Measurements from ENCODE around the gene DIABLO.
"Not testable (repeated sequence)": the region's sequence is repeated elsewhere in the genome, so short reads cannot be mapped to it uniquely, and the experiment has no call there.

Gene DIABLO

DNA sequence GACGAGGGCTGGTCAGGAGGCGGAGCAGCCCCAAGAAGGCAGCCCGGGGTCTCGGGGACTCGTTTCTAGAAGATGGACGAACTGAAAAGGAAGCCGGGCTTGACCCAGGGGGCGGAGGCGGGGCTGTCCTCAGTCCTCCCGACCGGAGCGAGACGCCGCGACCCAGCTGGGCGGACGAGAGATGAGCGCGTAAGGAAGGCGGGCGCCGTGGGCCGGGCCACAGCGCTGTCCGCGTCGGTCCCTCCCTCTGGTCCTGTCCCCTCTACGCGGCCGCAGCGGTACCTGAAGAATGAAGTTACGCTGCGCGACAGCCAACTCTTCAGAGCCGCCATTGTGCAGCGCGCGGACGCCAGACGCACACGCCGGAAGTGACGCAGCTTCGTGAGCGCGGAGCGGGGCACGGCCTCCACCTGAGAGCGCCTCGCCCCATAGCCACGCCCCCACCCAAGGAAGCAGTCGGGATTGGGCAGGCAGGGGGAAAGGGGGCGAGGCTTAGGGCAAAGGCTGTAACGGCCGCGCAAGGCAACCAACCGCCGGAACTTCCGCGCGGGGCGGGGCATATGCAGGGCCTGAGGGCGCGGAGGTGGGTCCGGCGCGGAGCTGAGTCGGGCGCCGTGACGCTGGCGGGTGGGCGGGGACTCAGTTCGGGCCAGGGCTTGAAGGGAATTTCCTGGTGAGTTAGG is at the start of gene DIABLO:
Gene DIABLO, minus strand, starts transcription at position 370 of the 683 bp plus-strand sequence. Its CDS starts 38 bp downstream, at position 332.
- DNase-seq: peak; percentile 99

DNA sequence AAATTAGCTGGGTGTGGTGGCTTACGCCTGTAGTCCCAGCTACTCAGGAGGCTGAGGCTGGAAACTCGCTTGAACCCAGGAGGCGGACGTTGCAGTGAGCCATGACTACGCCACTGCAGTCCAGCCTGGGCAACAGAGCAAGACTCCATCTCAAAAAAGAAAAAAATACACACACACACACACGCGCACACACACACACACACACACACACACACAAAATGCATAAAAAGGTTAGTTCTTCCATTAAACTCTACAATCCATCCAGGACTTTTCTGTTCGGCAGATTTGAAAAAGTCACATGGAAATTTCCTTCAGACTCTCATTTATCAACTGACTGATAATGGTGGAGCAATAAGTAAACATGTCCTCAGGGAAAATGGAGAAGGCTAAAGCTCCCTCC is 49.6 kb upstream of the DIABLO start:
- DNase-seq: no peak

DNA sequence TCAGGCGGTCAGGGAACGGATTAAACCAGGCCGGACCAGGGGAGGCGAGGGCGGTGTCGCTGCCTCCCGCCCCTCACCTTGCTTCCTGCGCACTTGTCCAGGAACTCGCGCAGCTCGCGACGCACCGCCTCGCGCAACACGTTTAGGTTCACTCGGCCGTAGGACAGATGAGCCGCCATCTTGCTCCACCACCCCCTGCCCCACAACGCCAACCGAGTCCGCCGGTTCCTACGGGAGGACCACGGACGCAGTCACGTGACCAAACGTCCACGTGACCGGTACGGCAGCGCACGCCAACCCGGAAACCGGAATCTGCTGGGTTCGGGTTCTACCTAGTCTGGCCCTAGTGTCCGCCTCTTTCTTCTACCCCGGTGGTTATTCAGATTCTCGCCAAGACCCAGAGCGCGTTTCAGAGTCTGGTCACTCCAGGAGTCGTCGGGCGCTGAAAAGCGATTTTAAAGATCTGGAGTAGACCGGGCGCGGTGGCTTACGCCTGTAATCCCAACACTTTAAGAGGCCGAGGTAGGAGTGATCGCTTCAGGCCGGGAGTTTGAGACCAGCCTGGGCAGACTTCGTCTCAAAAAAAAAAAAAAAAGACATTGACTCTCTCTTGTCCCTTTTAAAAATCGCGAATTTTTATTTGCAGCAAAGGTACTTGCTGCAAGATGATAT is 40.5 kb upstream of the DIABLO start, which contains the start of gene VPS33A:
Gene VPS33A, minus strand, starts transcription at position 265 of the 672 bp plus-strand sequence. Its CDS starts 86 bp downstream, at position 179.
- DNase-seq: peak; percentile 93

DNA sequence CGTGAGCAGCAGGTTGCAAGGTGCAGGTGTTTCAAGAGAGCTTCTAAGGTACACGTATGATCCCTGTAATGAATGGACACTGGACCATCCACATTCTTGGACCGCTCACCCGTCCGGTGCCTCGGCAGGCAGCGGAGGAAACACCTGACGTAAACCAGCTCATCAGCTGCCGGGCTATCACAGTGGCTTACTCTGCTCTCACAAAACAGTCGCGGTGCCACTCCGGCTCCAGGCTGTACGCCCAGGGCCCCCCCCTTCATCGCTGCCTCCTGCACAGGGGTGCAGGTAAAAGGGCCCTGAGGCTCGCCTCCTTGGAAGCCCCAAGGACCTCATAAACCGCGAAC is 40.0 kb upstream of the DIABLO start:
- no peak for DNase-seq

DNA sequence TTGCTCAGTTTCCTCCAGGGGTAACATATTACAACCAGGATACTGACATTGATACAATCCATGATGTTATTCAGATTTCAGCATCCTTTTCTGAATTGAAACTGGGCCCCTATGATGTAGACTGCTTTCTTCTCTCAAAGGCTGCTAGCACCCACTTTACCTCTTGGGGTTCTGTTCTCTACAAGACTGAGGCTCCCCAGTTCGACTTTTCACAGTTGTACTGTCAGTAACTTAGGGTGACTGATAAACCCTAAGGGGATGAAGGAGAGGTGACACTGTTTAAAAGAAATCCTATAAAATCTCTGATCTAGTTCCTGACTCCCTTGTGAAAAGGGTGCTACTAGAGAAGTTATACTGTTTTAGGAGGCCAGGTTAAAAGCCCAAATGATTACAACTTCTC is 39.6 kb upstream of the DIABLO start:
- no peak for DNase-seq

DNA sequence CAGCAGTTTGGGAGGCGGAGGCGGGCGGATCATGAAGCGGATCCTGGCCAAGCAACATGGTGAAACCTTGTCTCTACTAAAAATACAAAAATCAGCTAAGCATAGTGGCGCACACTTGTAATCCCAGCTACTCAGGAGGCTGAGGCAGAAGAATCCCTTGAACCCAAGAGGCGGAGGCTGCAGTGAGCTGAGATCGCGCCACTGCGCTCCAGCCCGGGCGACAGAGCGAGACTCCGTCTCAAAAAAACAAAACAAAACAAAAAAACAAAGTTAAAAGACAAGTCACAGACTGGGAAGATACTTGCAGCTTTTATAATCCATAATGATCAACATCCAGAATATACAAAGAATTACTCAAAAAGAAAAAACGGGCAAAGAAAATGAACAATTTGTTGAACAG is 34.9 kb upstream of the DIABLO start:
- DNase-seq: not testable (repeated sequence)

DNA sequence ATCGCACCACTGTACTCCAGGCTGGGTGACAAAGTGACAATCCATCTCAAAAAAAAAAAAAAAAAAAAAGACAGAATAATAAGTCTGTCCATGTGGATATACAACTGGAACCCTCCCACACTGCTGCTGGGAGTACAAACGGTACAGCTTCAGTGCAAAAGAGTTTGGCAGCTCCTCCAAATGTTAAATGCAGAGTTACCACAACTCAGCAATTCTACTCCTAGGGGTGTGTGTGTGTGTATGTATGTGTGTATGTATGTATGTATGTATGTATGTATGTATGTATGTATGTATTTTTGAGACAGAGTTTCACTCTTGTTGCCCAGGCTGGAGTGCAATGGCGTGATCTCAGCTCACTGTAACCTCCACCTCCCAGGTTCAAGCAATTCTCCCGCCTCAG is 33.1 kb upstream of the DIABLO start:
- not testable (repeated sequence) for DNase-seq

DNA sequence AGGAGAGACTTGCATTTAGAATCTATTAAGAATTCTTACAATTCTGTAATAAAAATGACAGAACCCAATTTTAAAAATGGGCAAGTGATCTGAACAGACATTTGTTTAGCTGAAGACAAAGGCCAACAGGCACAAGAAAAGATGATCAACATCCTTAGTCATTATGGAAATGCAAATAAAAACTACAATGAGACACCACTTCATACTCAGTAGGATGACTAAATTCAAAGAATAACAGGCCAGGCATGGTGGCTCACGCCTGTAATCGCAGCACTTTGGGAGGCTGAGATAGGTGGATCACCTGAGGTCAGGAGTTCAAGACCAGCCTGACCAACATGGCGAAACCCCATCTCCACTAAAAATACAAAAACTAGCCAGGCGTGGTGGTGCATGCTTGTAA is 32.6 kb upstream of the DIABLO start:
- not testable (repeated sequence) for DNase-seq

DNA sequence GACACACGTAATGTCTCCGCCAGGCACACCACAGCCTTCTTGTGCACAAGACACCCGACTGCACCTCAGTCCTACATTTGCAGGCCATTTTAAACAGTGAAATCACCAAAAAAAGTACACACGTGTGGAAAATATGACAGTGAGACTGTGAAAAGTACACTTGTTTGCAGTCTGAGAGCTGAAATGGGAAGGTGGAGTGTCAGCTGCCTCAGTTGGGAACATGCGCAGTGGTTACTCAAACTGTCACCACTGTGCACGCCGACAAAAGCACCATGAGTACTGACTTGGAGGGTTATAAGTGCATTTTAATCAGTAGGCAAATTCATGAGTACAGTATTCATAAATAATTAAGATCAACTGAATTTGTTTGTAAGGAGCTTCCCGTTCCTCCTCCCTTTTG is 24.7 kb upstream of the DIABLO start:
- DNase-seq: no peak

DNA sequence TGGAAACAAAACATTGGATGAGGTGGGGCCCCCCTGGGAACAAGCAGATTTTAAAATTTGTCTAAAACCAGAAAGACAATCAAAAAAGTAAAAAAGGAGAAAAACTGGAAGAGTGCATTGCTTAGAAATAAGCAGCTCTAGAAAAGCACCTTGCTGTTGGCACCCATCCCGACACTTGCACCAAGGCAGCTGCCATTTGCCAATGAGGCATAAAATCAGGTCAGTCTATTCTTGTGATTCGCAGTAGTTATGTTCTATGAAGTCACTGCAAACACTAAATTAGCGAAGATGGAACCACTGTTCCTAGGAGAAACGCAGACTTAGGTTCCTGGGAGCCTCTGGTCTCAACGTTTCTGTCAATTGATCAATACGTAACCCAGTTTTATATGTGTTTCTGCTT is 24.2 kb upstream of the DIABLO start:
- peak; percentile 17 for DNase-seq

DNA sequence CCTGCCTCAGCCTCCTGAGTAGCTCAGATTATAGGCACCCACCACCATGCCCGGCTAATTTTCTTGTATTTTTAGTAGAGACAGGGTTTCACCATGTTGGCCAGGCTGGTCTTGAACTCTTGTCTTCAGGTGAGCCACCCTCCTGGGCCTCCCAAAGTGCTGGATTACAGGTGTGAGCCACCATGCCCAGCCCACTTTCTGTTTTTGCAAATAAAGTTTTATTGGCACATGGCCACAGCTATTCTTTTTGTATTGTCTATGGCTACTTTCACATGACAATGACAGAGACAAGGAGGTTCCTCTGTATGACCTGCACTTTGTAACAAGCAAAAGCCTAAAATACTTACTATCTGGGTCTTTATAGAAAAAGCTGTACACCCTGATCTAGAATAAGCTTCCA is 19.7 kb upstream of the DIABLO start:
- no peak for DNase-seq

DNA sequence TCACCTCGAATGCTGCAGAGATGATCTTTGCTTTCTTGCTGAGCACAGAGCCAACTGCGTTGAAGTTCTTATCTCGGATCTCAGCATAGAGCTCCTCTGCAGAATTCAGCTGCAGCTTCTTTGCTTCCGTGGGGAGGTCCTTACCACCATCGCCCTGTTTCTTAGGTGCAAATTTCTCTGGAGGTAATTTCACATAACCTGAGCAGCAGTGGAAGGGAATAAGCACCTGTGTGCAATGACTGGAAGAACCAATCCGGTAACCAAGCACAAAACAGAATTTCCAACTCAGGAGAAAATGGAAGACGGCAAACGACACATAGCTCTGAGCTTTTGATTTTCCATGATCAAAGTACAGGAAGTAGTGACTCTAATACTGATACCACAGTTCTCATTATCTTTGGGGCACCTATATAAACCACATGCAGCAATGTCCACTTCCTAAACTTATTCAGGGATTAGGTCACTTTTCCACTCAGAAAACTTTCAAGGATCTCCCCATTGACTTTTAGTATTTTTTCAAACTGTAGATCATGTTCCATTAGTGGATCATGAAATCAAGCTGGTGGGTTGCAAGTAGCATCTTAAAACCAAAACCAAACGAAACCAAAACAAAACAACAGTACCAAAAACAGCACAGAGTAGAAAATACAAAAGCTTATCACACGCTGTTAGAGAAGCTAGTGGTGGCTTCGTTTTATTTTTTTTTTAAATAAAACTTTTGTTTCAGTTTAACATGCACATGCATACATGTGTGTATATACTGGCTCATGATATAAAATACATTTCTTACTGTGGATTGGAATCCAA is 18.9 kb upstream of the DIABLO start:
- no peak for DNase-seq

DNA sequence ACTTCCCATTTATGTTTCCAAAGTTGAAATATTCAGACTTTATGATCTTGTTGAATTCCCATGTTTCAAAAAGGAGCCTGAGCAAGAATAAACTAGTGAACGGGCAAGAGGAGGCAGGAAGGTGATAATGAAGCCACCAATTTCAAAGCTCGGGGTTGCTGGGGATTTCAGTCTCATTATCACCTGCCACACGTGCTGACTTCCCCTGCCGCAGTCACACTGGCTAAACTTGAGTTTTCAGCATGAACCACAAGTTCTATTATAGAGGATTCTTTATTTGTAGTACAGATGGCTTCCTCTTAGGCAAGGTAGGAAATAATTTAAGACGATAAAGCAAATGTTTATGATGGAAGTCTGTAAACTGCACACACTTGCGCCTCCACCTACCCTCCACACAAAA is 18.1 kb upstream of the DIABLO start:
- no peak for DNase-seq

DNA sequence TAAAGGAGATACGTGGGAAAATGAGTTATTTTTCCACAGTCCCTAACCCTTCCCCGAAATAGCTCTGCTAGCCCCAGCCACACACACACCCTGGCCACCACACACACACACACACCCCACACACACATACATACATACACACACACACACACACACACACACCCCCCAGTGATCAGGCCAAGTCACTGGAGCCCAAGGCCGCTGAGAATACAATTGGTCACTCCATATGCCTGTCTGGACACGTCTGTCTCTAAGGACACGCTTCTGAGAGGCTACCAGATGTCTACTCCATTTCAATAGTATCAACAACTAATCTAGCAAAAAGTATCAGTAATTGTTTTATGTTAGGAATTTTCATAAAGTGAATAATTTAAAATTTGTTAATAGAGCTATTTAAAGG is 13.0 kb upstream of the DIABLO start:
- peak; percentile 7 for DNase-seq

DNA sequence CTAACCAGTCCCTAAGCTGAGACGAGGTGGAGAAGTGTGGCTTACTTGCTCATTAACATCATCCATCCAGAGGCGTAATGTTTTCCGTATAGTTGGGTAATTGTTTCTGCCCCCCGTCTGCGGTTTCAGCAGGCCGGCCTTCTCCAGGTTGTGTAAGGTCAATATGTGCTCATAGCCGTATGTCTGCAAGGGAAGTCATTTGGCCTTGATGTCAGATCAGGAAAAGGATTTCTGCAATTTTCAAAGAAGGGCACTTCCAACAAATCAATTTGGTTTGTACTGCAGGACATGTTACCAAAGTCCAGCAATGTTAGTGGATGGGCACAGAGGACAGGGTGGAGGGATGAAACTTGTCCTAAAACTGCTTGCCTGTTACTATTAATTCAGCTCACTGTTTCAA is 9.9 kb upstream of the DIABLO start:
- DNase-seq: no peak

DNA sequence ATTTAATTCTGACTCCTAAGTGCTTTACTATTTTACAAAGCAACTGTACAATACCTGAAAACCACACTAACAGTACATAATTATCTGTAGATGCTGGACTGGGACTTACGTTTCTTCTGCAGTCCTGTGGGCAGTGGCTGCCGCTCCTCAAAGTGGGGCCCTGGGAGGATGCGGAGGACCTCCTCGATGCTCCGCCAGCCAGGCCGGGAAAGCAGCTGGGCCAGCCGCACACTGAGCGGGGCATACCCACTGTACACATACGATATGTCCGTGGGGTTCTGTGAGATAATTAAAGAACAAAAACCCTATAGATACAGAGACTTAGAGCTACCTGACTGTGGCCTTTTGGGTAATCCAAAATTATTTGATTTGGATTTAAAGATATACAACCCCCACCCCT is 6.8 kb upstream of the DIABLO start:
- no peak for DNase-seq

DNA sequence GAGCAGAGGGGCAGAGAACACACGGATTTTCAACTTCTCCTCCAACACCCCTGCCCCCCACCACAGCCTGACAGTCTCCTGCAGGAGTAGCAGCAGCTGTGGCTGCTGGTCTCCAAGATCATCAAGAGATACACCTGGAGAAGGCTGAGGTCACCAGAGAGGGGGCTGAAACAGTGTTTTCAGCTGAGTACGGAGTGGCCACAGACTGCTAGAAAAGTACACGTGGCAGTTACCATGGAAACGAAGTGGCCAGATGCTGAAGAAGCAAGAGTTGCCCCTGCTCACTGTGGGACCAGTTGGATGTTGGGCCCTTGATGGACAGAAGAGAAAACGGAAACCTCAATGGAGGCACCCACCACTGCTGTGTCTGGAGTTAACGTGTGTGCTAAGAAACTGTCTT is 4.9 kb upstream of the DIABLO start:
- DNase-seq: no peak

DNA sequence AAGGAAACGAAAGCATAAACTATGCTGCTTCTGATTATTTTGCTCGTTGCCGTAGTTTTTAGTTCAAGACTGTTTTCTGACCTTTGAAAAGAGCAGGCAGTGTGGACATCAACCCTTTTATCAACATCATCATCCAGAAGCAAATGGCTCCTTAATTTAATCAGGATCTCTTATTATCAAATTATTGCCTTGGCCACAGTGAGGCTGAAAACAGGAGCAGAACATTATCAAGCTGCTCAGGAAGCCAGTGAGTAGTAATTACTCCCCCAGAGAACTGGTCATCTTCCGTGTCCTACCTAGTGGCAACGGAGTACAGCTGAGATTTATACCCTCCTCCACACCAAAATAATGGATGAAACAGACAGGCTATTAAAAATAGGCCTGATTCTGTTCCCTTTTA is 2.2 kb upstream of the DIABLO start:
- no peak for DNase-seq

DNA sequence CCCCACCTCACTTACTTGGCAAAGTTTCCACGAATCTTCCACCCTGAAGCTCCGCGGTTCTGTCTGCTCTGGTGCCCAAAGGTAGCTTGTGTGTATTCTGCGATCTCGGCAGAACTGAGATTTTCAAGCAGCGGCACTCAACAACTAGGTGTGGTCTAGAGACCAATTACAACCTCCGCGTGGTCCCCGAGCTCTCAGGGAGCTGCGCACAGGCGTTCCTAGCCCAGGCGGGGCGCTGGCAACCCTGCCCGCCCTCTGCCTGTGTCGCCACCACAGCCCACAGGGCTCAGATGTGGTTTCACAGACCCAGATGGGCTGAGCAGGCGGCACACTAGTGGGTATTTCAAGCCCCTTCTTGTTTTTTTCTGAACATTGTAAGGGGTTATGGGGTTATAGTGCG is 1.5 kb upstream of the DIABLO start:
- no peak for DNase-seq

DNA sequence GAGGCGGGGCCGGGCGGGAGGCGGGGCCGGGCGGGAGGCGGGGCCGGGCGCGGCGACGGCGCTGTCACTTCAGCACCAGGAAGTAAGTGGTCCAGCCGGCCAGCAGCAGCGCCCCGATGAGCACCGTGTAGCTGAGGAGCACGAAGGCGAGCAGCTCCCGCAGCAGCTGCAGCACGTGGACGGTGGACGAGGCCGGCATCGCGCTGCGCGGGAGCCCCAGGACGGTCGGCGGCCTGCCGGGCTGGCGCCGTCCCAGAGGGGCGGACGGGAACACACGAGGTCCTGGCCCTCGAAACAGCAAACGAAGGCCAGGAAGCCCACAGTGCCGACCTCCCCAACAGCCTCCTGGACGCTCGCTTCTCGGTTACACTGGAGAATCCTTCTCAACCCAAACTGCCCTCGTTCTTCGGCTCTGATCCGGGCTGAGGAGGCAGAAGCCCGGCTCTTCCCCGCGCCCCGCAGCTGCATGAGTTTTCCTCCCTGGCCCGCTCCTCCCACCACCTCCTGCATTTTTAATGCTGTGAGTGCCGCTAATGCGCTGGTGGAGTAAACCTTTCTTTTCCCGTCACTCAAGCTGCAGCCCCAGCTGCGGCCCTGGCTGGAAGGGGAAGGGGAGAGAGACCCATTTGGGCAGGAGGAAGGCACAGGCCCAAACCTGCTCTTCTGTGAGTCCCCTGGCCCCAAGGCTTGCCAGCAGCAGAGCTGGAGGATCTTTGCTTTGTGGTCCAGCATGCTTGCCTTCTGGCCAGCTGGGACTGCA is 694 bp upstream of the DIABLO start:
- DNase-seq: no peak

DNA sequence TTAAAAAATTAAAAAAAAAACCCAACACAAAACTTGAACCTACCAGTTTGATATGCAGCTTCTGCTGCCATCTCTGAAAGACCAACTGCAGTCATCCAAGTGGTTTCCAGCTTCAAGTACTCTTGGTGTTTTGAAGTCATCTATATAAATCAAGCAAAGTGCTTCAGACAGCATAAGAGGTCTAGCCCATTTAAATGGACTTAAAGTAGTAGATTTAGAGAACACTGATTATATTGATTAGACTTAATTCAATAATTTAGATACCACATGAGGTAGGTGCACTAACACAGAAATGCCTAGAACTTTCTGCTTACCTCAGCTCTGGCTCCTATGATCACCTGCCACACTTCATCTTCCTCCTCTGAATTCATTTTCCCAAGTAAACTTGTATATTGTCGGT is 9.4 kb downstream of the DIABLO start:
- no peak for DNase-seq

DNA sequence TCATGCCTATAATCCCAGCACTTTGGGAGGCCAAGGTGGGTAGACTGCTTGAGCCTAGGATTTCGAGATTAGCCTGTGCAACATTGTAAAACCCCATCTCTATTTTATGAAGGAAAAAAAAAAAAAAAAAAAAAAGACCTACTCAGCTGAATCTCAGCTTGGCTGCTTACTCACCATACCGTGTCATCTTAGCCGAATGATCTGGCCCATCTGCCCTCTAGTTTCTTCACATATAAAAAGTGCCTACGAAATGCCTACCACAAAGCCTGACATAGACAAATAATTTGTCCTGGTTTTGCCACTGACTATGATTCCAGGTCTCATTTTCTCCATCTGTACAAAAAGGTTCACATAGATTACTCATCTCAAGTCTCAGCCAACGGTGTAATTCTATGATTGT is 10.1 kb downstream of the DIABLO start:
- no peak for DNase-seq

Data from SHP77 treated with DMSO at 0.1 percent for 48 hours (cell line).